GM21619 (cell line): ENCODE measurements around the gene SPDYE1.

Source experiments
- ATAC-seq: cut with Tn5 transposase; IDR thresholded peaks from one replicate; pipeline ENCODE4 v1.9.1; 2021; ENCODE audit not compliant: unreplicated experiment

The SPDYE1 gene

DNA sequence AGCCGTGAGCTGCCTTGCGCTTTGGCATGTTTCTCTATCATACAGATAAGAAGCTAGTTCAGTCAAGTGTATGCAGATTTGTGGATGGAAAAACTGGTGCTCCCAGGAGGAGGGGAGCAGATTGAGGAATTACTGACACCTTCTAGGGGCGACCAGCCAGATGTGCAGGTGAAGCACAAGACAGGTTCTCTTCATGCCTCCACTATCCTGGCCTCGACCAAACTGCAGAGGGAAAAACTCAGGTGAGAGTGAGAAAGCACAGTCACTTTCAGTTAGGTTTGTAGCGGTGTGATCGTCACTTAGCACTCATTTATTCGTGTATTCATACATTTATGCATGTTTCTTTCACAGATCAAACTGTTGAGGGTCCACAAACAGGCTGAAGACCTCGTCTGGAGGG, 46.2 kb downstream of the SPDYE1 start:
- no peak for ATAC-seq

GRCh38 chr7:44044315-44045225, 46.9 kb downstream of the SPDYE1 start, which contains the start of gene DBNL:
TSS of gene DBNL (plus strand) at chr7:44044702. CDS start at chr7:44044738, 36 bp downstream.
- ATAC-seq, result peak; percentile 68

DNA sequence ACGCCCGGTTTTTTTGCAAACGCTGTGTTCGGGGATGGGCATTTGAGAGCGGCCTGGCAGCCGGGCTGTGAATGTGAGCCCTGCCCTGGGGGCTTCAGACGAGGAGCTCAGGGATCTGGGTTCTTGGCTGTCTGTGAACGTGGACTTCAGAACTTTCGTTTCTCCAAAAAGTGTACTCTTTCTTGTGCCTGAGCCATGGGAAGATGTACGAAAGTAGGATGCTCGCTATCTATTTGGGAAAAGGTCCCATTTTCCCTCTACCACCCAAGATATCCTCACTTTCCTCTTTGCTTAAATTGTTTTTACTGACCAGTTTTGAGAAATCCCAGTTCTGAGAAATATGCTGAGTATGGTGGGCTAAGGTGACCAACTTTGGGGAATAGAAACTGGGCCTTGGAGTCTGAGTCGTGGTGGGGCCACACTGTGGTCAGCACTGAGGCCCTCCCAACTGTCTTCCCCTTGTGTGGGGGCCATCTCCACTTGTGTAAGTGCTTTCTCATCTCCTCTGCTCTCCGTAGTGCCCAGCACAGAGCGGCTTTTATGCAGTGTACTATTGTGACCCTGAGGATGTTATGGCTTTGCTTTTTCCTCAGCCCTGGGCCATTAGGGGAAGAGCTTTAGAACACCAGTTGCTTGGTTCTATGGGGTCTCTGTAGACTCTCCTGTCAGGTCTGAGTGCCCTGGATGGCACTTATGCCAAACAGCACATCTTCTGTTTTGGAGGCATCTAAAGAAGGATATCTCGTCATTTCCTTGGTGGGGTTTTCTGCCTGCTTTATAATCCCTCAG, 47.7 kb downstream of the SPDYE1 start:
- ATAC-seq, result no peak

GRCh38 chr7:44046321-44047061, 48.8 kb downstream of the SPDYE1 start:
- peak; percentile 59 for ATAC-seq

- no peak for ATAC-seq
These were observed 50.5 kb downstream of the SPDYE1 start for GRCh38 chr7:44048031-44048795.

DNA sequence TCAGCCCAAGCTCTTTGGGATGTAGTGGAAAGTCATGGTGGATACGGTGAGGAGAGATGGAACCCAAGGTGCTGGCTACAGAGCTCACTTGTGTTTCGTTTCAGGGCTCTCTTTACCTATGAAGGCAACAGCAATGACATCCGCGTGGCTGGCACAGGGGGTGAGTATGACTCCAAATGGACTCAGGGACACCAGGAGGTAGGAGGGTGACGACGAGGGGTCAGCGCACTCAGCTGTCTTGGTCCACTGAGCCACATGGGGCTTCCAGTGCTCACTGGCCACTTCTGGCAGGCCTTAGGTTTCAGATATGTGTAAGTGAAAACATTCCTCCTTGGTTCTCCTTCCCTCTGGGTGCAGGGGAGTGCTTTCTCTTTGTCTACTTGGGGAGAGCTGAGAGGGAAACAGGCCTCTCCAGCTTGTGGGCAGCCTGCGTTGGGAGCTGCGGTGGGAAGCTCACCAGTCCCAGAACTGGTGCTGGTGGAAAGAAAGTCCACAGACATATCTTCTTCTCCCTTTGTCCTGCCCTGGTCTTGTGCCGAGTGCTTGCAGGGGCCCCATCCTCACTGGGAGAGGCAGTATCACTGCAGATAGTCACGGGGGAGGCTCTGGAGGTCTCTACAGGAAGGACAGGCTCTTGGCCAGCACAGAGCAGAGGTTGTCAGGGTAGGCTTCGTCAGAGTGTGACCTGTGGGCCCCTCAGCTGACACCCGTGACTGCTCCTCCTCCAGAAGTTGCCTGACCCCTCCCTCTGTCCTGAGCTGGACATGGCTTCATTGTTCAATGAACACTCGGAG, 52.6 kb downstream of the SPDYE1 start:
- ATAC-seq, result no peak

DNA sequence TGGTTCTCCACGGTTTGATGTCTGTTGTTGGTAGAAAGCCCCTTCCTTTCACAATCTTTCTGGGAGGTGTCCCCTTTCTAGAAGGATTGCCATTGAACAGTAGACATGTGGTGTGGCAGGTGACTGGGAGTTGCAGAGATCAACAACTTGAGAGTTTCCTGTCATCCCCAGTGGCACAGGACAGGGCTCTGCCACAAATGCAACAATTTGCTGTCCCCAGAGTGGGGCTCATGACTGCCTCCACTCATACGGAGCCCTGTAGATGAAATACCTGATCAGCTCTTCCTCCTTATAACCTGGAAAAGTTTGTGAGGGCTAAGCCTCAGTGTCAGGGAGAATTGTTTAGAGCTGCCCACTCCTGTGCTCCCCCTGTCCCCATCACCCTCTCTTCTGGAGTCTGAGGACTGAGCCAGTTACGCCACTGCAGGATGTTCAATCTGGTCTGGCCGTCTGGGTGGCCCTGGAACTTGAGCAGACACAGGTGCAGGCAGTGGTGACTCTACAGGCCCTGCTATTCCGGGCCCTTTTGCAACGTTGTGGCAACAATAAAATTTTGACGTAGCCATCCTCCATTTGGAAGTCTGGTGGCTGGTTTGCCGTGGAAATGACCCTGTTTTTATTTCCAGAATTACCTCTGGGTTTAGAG, 53.3 kb downstream of the SPDYE1 start:
- ATAC-seq, result no peak

DNA sequence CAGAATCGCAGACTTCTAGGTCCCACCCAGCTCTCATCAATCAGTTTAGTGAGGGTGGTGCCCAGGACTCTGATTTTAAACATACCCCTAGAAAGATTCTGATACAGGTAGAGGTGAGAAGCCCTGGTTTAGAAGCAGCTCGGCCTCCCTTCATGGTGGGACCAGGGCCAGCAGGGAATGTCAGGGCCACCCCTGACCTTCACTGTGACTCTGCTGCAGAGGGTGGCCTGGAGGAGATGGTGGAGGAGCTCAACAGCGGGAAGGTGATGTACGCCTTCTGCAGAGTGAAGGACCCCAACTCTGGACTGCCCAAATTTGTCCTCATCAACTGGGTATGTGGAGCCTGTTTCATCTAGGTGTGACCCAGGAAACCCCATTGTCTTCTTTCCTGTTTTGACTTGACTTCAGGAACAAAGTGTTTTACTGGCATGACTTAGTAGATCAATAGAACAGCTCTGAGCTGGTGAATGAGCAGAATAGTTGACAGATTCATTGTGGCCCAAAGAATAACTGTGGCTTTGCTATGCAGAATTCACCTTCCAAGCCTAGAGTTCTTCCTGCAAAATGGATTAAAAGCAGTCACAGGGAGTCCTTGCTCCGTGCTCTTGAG, 54.0 kb downstream of the SPDYE1 start:
- no peak for ATAC-seq

DNA sequence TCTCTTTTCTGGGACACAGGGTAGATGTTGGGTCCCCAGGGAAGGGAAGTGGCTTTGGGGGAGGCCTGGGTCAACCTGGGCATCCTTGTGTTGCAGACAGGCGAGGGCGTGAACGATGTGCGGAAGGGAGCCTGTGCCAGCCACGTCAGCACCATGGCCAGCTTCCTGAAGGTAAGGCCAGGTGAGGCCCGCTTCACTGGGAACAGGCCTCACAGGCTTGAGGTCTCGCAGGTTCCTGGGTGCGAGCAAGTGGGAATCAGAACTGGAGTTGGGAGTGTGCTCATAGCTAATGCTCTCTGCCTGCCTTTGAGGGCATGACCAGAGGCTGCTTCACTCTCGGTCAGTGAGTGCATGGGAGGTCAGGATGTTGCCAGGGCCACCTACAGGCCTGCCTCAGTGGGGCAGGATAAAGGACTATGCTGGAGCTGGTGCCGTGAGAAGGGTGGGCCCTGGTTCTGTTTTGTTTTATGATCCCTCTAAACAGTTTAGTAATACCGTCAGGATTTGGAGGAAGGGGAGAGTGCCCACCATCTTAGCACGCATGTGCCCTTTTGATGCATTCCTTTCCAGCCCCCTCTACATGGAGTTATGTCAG, 55.2 kb downstream of the SPDYE1 start:
- no peak for ATAC-seq

DNA sequence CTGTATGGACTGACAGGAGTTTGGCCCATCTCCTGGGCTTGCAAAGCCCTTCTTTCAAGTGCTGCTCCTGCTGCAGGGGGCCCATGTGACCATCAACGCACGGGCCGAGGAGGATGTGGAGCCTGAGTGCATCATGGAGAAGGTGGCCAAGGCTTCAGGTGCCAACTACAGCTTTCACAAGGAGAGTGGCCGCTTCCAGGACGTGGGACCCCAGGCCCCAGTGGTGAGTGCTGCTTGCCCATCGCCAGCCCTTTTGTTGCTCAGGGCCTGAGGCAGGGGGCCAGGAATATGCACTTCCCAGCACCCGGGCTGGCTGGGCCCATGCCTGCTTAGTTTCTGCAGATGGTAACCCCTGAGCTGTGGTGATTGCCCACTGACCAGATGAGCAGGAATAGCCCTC, 59.0 kb downstream of the SPDYE1 start:
- no peak for ATAC-seq

- no peak for ATAC-seq
These were observed 59.6 kb downstream of the SPDYE1 start for GRCh38 chr7:44057181-44057848.

- ATAC-seq, result no peak
These were observed 60.4 kb downstream of the SPDYE1 start for GRCh38 chr7:44057849-44058758.

- ATAC-seq, result no peak
These were observed 61.1 kb downstream of the SPDYE1 start for GRCh38 chr7:44058759-44059218.

DNA sequence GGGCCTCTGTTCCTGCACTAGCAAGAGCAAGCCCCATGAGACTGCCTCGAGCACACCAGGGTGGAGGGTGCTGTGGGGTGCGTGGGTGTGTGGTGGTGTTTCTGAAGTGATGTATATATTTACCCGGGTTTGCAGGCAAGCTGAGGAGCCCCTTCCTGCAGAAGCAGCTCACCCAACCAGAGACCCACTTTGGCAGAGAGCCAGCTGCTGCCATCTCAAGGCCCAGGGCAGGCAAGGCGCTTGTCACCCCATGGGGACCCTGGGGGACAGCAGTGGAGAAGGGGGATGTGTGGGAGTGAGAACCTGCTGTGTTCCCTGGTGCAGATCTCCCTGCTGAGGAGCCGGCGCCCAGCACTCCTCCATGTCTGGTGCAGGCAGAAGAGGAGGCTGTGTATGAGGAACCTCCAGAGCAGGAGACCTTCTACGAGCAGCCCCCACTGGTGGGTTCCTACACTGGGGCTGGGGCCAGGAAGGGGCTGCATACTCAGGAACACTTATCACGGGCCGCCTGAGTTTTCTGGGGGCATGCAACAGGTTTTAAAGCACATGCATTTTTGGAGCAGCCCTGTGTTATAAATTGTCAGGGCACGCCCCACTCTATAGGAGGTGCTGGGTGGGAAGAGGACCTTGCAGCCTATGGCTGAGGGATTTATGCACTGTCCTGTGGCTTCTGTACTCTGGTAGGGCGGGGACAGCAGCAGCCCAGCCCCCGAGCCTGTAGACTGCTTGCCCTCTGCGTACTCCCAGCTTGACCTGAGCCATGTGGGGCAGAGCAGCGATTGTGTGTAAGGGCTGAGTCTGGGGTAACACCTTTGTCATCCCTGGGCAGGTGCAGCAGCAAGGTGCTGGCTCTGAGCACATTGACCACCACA, 61.8 kb downstream of the SPDYE1 start:
- peak; percentile 55 for ATAC-seq
